Measurements from ENCODE around the gene ASAP3.

DNA sequence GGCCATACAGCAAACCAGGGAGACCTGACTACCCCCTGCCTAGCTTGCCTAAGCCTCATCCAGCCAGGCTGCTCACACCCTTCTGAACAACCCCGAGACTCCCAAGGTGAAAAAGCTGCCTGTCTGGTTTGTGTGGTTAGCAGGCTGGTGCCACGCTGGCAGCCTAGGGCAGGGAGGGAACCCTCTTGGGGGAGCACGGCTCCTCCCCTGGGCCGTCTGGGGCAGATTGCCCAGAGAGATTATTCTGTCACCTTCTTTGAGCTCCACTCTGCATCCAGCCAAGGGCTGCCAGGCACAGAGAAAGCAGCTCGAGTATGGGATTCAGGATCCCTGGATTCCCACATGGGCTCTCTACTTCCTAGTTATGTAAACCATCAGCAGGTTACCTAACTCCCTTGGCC, 32.0 kb downstream of the ASAP3 start:
- TF ChIP-seq ZNF521 (tag by site-specific recombination; IDR thresholded peaks at IDR 0.05), result no peak
- TF ChIP-seq, protein P1, sequence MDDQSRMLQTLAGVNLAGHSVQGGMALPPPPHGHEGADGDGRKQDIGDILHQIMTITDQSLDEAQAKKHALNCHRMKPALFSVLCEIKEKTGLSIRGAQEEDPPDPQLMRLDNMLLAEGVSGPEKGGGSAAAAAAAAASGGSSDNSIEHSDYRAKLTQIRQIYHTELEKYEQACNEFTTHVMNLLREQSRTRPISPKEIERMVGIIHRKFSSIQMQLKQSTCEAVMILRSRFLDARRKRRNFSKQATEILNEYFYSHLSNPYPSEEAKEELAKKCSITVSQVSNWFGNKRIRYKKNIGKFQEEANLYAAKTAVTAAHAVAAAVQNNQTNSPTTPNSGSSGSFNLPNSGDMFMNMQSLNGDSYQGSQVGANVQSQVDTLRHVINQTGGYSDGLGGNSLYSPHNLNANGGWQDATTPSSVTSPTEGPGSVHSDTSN (CRISPR knock-in tag; IDR thresholded peaks at IDR 0.05), result no peak
- TF ChIP-seq ZNF114 (tag by site-specific recombination; IDR thresholded peaks at IDR 0.05), result no peak
- TF ChIP-seq, protein P2, sequence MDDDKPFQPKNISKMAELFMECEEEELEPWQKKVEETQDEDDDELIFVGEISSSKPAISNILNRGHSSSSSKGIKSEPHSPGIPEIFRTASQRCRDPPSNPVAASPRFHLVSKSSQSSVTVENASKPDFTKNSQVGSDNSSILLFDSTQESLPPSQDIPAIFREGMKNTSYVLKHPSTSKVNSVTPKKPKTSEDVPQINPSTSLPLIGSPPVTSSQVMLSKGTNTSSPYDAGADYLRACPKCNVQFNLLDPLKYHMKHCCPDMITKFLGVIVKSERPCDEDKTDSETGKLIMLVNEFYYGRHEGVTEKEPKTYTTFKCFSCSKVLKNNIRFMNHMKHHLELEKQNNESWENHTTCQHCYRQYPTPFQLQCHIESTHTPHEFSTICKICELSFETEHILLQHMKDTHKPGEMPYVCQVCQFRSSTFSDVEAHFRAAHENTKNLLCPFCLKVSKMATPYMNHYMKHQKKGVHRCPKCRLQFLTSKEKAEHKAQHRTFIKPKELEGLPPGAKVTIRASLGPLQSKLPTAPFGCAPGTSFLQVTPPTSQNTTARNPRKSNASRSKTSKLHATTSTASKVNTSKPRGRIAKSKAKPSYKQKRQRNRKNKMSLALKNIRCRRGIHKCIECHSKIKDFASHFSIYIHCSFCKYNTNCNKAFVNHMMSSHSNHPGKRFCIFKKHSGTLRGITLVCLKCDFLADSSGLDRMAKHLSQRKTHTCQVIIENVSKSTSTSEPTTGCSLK (tag by site-specific recombination; IDR thresholded peaks at IDR 0.05), result no peak
- TF ChIP-seq GLIS2 (tag by site-specific recombination; IDR thresholded peaks at IDR 0.05), result 0 out of 2 replicates have a peak, but pooled peaks have one; percentile 27
- no peak for TF ChIP-seq ZNF792 (tag by site-specific recombination; IDR thresholded peaks at IDR 0.05)
- TF ChIP-seq ZXDB (tag by site-specific recombination; IDR thresholded peaks at IDR 0.05), result no peak
- TF ChIP-seq, protein P3, sequence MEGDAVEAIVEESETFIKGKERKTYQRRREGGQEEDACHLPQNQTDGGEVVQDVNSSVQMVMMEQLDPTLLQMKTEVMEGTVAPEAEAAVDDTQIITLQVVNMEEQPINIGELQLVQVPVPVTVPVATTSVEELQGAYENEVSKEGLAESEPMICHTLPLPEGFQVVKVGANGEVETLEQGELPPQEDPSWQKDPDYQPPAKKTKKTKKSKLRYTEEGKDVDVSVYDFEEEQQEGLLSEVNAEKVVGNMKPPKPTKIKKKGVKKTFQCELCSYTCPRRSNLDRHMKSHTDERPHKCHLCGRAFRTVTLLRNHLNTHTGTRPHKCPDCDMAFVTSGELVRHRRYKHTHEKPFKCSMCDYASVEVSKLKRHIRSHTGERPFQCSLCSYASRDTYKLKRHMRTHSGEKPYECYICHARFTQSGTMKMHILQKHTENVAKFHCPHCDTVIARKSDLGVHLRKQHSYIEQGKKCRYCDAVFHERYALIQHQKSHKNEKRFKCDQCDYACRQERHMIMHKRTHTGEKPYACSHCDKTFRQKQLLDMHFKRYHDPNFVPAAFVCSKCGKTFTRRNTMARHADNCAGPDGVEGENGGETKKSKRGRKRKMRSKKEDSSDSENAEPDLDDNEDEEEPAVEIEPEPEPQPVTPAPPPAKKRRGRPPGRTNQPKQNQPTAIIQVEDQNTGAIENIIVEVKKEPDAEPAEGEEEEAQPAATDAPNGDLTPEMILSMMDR (tag by site-specific recombination; IDR thresholded peaks at IDR 0.05), result no peak
- TF ChIP-seq, protein P4, sequence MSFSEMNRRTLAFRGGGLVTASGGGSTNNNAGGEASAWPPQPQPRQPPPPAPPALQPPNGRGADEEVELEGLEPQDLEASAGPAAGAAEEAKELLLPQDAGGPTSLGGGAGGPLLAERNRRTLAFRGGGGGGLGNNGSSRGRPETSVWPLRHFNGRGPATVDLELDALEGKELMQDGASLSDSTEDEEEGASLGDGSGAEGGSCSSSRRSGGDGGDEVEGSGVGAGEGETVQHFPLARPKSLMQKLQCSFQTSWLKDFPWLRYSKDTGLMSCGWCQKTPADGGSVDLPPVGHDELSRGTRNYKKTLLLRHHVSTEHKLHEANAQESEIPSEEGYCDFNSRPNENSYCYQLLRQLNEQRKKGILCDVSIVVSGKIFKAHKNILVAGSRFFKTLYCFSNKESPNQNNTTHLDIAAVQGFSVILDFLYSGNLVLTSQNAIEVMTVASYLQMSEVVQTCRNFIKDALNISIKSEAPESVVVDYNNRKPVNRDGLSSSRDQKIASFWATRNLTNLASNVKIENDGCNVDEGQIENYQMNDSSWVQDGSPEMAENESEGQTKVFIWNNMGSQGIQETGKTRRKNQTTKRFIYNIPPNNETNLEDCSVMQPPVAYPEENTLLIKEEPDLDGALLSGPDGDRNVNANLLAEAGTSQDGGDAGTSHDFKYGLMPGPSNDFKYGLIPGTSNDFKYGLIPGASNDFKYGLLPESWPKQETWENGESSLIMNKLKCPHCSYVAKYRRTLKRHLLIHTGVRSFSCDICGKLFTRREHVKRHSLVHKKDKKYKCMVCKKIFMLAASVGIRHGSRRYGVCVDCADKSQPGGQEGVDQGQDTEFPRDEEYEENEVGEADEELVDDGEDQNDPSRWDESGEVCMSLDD (tag by site-specific recombination; IDR thresholded peaks at IDR 0.05), result no peak
- no peak for TF ChIP-seq ZNF274 (IDR thresholded peaks at IDR 0.05; ENCODE audit: low read length)
- TF ChIP-seq ZNF274 (tag by site-specific recombination; IDR thresholded peaks at IDR 0.05; ENCODE audit: borderline replicate concordance), result no peak
